ENCODE results near the gene PEDS1.
A peak's percentile ranks its signal among the peaks of the same experiment; 100 is the strongest.
"Not testable (repeated sequence)": the region's sequence is repeated elsewhere in the genome, so short reads cannot be mapped to it uniquely, and the experiment has no call there.

Gene PEDS1

DNA sequence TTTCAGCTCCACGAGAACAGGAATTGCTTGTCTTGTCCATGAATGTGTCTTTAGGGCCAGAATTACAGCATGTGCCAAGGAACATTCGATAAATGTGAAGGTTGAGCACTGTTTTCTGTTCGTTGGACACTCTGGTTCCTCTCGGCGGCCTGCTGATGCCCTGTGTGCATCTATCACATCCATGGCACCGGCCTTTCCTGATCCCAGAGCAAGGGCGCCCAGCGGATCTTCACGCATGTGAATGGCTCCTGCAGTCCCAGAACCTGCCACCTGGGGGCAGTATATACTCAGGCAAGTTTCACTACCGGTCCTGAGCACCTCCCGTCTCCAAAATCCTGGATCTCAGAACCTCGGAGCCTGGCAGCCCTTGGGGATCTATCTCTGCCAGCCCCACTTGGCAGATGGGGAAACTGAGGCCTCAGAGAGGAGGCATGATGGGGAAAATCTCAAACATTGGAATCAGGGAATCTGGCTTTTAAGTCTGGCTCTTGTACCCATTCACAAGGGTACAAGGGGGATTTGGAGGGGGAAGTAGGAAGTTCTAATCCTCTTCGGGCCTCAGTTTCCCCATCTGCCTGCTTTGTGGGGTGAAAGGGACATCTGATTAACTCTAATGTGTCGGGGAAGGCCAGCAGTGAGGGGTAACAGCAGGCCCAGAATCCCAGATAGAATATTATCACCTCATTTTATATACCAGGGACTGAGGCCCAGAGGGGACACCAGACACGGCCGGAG lies 32.8 kb upstream of the PEDS1 start:
- H3K27ac ChIP-seq: peak overlapping the region; percentile 40 to 98
- no peaks in the 10 kb centered on the region for H3K27me3 ChIP-seq
- H3K36me3 ChIP-seq: peaks cover 0 to under 1% (median 0%) of the 10 kb centered on the region in 3 donors
- peak; percentile 95 to 97 for DNase-seq
- H3K9me3 ChIP-seq: no peaks in the 10 kb centered on the region
- H3K4me3 ChIP-seq: no peak overlapping the region
- intact Hi-C loops (cut with DNase I; ENCODE audit: low total_unique reads): loop anchor here (2.0 kb wide), 2 partner anchors 278 to 394 kb away; no protein-coding TSS in a partner anchor
- H3K4me1 ChIP-seq: peaks cover 0 to 22% (median 15%) of the 10 kb centered on the region in 4 donors
- TF ChIP-seq, protein P1, sequence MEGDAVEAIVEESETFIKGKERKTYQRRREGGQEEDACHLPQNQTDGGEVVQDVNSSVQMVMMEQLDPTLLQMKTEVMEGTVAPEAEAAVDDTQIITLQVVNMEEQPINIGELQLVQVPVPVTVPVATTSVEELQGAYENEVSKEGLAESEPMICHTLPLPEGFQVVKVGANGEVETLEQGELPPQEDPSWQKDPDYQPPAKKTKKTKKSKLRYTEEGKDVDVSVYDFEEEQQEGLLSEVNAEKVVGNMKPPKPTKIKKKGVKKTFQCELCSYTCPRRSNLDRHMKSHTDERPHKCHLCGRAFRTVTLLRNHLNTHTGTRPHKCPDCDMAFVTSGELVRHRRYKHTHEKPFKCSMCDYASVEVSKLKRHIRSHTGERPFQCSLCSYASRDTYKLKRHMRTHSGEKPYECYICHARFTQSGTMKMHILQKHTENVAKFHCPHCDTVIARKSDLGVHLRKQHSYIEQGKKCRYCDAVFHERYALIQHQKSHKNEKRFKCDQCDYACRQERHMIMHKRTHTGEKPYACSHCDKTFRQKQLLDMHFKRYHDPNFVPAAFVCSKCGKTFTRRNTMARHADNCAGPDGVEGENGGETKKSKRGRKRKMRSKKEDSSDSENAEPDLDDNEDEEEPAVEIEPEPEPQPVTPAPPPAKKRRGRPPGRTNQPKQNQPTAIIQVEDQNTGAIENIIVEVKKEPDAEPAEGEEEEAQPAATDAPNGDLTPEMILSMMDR (IDR thresholded peaks at IDR 0.05): peak; percentile 99

DNA sequence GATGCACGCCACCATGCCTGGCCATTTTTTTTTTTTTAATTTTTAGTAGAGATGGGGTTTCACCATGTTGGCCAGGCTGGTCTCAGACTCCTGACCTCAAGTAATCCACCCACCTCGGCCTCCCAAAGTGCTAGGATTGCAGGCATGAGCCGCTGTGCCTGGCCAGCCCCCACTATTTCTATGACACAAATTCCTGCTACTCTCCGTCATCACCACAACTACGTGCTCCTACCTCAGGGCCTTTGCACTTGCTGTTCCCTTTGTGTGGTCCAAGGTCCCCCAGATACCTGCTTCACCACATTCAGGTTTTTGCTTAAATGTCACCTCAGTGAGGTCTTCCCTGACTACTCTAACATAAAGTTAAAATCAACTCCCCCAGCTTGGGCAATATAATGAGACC lies 31.9 kb upstream of the PEDS1 start:
- H3K27me3 ChIP-seq: no peaks in the 10 kb centered on the region
- H3K4me3 ChIP-seq: no peak overlapping the region
- TF ChIP-seq, protein P1 (IDR thresholded peaks at IDR 0.05): no peak
- peaks cover 0 to 22% (median 15%) of the 10 kb centered on the region in 4 donors for H3K4me1 ChIP-seq
- no peaks in the 10 kb centered on the region for H3K9me3 ChIP-seq
- intact Hi-C loops (cut with DNase I; ENCODE audit: low total_unique reads): no loop called here
- no peak for DNase-seq
- no peaks in the 10 kb centered on the region for H3K36me3 ChIP-seq
- no peak overlapping the region for H3K27ac ChIP-seq

DNA sequence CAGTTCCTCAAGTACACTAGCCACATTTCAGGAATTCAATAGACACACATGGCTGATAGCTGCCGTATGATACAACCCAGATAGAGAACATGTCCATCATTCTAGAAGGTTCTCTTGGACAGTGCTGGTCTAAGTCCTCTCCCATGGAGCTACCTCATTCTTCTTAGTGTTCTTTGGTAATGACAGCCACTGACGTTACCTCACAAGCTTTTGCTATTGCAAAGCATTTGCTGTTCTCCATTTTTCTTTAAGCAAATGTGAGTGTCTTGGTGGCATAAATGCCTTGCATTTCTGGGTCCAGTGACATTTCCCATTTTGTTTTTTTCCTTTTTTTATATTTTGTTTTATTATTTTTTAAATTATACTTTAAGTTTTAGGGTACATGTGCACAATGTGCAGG lies 28.8 kb upstream of the PEDS1 start:
- Histone ChIP-seq H3K27me3 (no peaks in the 10 kb centered on the region), H3K9me3 (no peaks in the 10 kb centered on the region), H3K36me3 (no peaks in the 10 kb centered on the region), H3K4me3 (no peak overlapping the region), H3K4me1 (peaks cover 0 to 11% (median 5%) of the 10 kb centered on the region in 4 donors), H3K27ac (no peak overlapping the region)
- intact Hi-C loops (cut with DNase I; ENCODE audit: low total_unique reads): no loop called here
- TF ChIP-seq, protein P1 (IDR thresholded peaks at IDR 0.05): no peak
- no peak for DNase-seq

DNA sequence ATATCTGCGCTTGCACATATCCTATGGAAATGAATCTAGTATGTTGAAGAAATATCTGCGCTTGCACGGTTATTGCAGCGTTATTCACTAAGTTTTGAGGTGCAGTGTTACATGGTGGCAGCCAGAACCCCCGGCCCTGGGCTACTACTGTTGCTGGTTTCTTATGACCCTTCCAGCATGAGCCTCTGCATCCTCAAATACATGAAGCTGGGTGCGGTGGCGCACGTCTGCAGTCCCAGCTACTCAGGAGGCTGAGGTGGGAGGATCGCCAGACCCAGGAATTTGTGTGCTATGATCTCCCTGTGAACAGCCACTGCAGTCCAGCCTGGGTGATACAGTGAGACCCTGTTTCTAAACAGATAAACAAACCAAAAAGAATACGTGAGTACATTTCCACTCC lies 27.8 kb upstream of the PEDS1 start:
- no peak for DNase-seq
- Histone ChIP-seq H3K27ac (no peak overlapping the region), H3K9me3 (no peaks in the 10 kb centered on the region), H3K4me3 (no peak overlapping the region), H3K4me1 (peaks cover 0 to under 1% (median 0%) of the 10 kb centered on the region in 4 donors), H3K36me3 (no peaks in the 10 kb centered on the region), H3K27me3 (no peaks in the 10 kb centered on the region)
- intact Hi-C loops (cut with DNase I; ENCODE audit: low total_unique reads): no loop called here
- TF ChIP-seq, protein P1 (IDR thresholded peaks at IDR 0.05): no peak

DNA sequence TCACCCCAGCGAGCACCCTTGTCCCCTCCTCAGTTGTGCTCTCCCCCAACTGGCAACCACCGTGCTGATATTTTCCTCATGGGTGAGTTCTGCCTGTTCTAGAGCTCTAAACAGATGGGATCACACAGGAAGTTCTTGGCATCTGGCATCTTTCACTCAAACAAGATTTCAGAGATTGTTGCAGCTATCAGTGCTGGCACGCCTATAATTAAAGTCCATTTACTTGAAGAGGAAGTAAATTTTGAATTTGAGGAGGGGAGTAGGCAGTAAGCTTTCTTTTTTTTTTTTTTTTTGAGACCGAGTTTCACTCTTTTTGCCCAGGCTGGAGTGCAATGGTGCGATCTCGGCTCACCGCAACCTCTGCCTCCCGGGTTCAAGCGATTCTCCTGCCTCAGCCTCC lies 25.1 kb upstream of the PEDS1 start:
- DNase-seq, H3K36me3 ChIP-seq, H3K27me3 ChIP-seq, H3K9me3 ChIP-seq, H3K4me1 ChIP-seq, H3K4me3 ChIP-seq, H3K27ac ChIP-seq: not testable (repeated sequence)
- intact Hi-C loops (cut with DNase I; ENCODE audit: low total_unique reads): loop anchor here (10.0 kb wide), 1 partner anchor 204 kb away; no protein-coding TSS in a partner anchor

All from tibial artery (tissue), 4 donors.